GM12801 (cell line): ENCODE measurements around the gene CISD2.

Experiments used
- TF ChIP-seq, protein P1 (sequence below): IDR thresholded peaks from one replicate; pipeline ENCODE4 v1.5.1; 2011; ENCODE audit warnings: control low read depth; ENCODE audit not compliant: insufficient read length; ENCODE audit errors: extremely low read depth

Gene CISD2

GRCh38 chr4:102858828-102859464, 9.8 kb upstream of the CISD2 start:
- TF ChIP-seq, protein P1, sequence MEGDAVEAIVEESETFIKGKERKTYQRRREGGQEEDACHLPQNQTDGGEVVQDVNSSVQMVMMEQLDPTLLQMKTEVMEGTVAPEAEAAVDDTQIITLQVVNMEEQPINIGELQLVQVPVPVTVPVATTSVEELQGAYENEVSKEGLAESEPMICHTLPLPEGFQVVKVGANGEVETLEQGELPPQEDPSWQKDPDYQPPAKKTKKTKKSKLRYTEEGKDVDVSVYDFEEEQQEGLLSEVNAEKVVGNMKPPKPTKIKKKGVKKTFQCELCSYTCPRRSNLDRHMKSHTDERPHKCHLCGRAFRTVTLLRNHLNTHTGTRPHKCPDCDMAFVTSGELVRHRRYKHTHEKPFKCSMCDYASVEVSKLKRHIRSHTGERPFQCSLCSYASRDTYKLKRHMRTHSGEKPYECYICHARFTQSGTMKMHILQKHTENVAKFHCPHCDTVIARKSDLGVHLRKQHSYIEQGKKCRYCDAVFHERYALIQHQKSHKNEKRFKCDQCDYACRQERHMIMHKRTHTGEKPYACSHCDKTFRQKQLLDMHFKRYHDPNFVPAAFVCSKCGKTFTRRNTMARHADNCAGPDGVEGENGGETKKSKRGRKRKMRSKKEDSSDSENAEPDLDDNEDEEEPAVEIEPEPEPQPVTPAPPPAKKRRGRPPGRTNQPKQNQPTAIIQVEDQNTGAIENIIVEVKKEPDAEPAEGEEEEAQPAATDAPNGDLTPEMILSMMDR = no peak

DNA sequence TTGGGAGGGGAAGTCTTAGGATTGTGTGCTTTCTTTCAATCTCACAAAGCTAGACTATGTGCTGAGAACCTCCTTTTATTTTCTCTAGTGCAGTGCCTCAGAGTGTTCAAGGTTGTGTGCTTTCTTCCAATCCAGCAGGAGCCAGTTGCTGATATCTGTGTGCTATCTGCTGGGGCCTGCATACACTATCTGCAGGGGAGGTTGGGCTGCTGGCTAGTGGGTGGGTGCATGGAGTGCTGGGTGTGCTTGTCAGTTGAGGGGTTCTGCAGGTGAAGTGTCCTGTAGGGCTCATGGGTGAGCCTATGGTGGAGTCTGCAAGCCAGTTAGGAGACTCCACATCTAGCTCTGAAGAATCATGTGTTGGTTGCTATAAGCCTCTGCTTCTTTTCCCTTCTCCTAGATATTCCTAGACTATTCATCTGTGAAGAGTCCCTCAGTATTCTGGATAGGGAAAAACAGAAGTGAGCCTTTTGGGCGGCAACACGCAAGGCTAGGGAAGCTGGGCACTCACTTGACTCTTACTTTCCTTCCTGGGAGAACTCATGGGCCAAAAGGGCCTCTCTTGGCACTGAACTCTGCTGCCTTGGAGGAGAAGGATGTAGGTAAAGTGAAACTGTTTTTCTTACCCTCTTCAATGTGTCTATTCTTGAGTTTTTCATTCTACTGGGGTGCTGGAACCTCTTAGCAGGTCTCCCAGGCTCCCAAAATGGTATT, 8.0 kb upstream of the CISD2 start:
- TF ChIP-seq, protein P1 = no peak

DNA sequence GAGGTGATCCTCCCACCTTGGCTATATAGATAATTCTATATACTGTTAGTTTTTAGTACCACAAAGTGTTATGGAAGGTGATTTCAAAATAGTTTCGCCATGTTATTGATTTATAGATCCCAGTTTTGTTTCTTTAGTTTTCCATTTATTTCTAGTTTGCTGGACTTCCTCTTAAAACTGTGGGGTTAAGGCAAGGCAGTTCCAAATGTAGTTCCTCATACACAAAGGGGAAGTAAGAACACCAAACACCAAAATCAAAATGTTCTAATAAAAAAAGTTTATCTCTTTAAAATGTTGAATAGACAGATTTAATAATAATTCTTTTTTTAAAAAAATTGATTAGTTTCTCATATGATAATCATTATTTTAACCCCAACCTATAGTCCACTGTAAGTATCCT, 6.8 kb upstream of the CISD2 start:
- TF ChIP-seq, protein P1 = no peak

DNA sequence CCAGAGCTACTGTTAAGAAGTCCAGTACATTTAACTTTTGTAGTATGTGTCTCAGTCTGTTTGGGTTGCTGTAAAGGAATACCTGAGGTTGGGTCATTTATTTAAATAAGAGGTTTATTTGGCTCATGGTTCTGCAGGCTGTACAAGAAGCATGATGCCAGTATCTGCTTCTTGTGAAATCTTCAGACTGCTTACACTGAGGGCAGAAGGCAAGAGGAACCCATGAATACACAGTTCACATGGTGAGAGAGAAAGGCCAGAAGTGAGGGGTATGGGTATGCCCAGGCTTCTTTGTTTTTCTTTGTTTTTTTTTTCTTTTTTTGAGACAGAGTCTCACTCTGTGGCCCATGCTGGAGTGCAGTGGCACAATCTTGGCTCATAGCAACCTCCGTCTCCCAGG, 6.0 kb upstream of the CISD2 start:
- TF ChIP-seq, protein P1 = no peak

DNA sequence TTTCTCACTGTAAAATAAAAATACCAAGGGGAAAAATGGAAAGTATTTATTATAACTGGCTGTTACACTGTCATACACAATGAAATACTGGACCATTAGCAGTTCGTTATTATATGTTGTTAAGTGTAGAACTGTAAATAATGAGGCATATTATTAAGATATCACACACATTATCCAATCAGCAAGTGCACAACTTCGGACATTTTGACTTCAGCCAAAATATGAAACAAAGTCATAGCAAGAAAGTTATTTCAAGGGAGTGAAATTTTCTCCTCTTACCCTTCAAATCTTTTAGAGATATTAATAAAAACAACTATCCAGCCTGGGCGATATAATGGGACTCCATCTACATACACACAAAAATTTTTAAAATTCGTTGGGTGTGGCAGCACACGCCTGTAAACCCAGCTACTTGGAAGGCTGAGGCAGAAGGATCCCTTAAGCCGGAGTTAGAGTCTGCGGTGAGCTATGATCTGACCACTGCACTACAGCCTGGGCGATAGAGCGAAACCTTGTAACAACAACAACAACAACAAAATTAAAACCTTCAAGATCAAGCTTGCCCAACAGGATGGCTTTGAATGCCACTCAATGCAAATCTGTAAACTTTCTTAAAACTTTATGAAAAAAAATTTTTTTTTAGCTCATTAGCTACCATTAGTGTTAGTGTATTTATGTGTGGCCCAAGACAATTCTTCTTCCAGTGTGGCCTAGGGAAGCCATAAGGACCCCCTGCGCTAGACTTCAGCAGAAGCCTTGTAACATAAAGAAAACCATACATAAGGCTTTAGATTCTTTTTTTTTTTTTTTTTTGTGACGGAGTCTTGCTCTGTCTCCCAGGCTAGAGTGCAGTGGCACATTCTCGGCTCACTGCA, 1.3 kb upstream of the CISD2 start:
- TF ChIP-seq, protein P1 = no peak

GRCh38 chr4:102868153-102868780, 525 bp upstream of the CISD2 start:
- TF ChIP-seq, protein P1 = no peak
